GM20431 (cell line): ENCODE results near the gene OR2A7.
"Not testable (repeated sequence)": the region's sequence is repeated elsewhere in the genome, so short reads cannot be mapped to it uniquely, and the experiment has no call there.

Experiments used
- in situ Hi-C: fragments of 300-500 bp; cut with MseI, MboI; formaldehyde crosslinking; loops from one replicate; pipeline ENCODE4 v1.15.0; 2020; ENCODE audit warnings: low sequenced_read_pairs; ENCODE audit not compliant: unreplicated experiment

Gene OR2A7

GRCh38 chr7:144256112-144256511 lies 8.5 kb downstream of the OR2A7 start:
- in situ Hi-C loops, result no loop called here

- in situ Hi-C loops, result no loop called here
Observed at GRCh38 chr7:144255471-144255897, 9.1 kb downstream of the OR2A7 start.

- in situ Hi-C loops, result not testable (repeated sequence)
Observed at GRCh38 chr7:144252307-144252706, 12.3 kb downstream of the OR2A7 start.

- in situ Hi-C loops, result not testable (repeated sequence)
Observed at GRCh38 chr7:144247674-144248330, 16.8 kb downstream of the OR2A7 start.

GRCh38 chr7:144246967-144247366 lies 17.6 kb downstream of the OR2A7 start:
- in situ Hi-C loops, result not testable (repeated sequence)

- in situ Hi-C loops, result not testable (repeated sequence)
Observed at GRCh38 chr7:144245372-144245771, 19.2 kb downstream of the OR2A7 start.

GRCh38 chr7:144239365-144239764 lies 25.2 kb downstream of the OR2A7 start, which contains the start of gene OR2A42:
TSS of gene OR2A42 (minus strand) at chr7:144239605. CDS start at chr7:144232843, 6,762 bp downstream.
- in situ Hi-C loops, result not testable (repeated sequence)

GRCh38 chr7:144238530-144239082 lies 26.0 kb downstream of the OR2A7 start:
- in situ Hi-C loops, result not testable (repeated sequence)

- in situ Hi-C loops, result not testable (repeated sequence)
Observed at GRCh38 chr7:144233039-144233438, 31.6 kb downstream of the OR2A7 start.

GRCh38 chr7:144231027-144231426 lies 33.6 kb downstream of the OR2A7 start:
- in situ Hi-C loops, result not testable (repeated sequence)

GRCh38 chr7:144228810-144229209 lies 35.8 kb downstream of the OR2A7 start:
- in situ Hi-C loops, result not testable (repeated sequence)

GRCh38 chr7:144226866-144227265 lies 37.7 kb downstream of the OR2A7 start:
- in situ Hi-C loops, result not testable (repeated sequence)

GRCh38 chr7:144223675-144224074 lies 40.9 kb downstream of the OR2A7 start:
- in situ Hi-C loops, result not testable (repeated sequence)

GRCh38 chr7:144220531-144220930 lies 44.1 kb downstream of the OR2A7 start:
- in situ Hi-C loops, result not testable (repeated sequence)

- in situ Hi-C loops, result not testable (repeated sequence)
Observed at GRCh38 chr7:144219149-144219548, 45.4 kb downstream of the OR2A7 start.

GRCh38 chr7:144218581-144218980 lies 46.0 kb downstream of the OR2A7 start:
- in situ Hi-C loops, result not testable (repeated sequence)

- in situ Hi-C loops, result not testable (repeated sequence)
Observed at GRCh38 chr7:144217200-144217599, 47.4 kb downstream of the OR2A7 start.
